Measurements from ENCODE around the gene SCARF2.

Gene SCARF2

DNA sequence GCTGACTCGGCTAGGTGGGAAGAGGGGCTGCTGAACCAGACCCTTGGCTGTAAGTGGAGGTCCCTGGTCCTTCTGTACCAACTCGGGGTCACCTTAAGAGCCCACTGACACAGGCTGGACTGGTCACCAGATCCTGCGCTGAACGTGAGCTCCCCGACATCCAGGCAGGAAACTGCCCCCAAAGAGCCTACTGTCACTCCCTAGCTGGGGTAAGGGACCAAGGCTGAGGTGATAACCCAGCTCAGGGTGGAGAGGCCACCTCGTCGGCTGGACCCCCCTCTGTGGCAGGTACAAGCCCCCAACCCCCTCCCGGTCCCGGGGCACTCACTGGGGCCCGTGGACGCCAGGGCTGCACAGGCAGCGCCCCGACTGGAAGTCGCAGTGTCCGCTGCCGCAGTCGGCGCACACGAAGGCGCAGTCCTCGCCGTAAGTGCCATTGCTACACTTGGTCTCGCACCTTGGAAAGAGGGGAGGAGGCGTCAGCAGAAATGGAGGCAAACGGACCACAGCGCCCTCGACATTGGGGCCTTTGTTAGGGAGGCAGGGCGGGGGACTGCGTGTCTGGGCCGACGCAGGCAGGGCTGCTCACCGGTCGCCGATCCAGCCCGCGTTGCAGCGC lies 7.4 kb downstream of the SCARF2 start:
- Histone ChIP-seq H3K27ac (replicated peaks) (no peak overlapping the region), H3K27me3 (ENCODE audit: insufficient read depth, poor library complexity, severe bottlenecking) (peaks cover 64% of the 10 kb centered on the region), H3K4me3 (replicated peaks; ENCODE audit: insufficient read depth, low read length) (peak overlapping the region; percentile 27)
- no peak for DNase-seq (ENCODE audit: low read depth in 1 of 2, low spot score in 1 of 2)
- TF ChIP-seq POLR2AphosphoS5 (IDR thresholded peaks at IDR 0.05; ENCODE audit: low read depth) (no peak), SPI1 (IDR thresholded peaks at IDR 0.05; ENCODE audit: borderline replicate concordance, low read depth) (no peak), GABPA (IDR thresholded peaks at IDR 0.05; ENCODE audit: low read depth) (no peak)
- TF ChIP-seq, protein P1, sequence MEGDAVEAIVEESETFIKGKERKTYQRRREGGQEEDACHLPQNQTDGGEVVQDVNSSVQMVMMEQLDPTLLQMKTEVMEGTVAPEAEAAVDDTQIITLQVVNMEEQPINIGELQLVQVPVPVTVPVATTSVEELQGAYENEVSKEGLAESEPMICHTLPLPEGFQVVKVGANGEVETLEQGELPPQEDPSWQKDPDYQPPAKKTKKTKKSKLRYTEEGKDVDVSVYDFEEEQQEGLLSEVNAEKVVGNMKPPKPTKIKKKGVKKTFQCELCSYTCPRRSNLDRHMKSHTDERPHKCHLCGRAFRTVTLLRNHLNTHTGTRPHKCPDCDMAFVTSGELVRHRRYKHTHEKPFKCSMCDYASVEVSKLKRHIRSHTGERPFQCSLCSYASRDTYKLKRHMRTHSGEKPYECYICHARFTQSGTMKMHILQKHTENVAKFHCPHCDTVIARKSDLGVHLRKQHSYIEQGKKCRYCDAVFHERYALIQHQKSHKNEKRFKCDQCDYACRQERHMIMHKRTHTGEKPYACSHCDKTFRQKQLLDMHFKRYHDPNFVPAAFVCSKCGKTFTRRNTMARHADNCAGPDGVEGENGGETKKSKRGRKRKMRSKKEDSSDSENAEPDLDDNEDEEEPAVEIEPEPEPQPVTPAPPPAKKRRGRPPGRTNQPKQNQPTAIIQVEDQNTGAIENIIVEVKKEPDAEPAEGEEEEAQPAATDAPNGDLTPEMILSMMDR (IDR thresholded peaks at IDR 0.05; ENCODE audit: insufficient read depth, low read length) = no peak
- TF ChIP-seq, protein P2, sequence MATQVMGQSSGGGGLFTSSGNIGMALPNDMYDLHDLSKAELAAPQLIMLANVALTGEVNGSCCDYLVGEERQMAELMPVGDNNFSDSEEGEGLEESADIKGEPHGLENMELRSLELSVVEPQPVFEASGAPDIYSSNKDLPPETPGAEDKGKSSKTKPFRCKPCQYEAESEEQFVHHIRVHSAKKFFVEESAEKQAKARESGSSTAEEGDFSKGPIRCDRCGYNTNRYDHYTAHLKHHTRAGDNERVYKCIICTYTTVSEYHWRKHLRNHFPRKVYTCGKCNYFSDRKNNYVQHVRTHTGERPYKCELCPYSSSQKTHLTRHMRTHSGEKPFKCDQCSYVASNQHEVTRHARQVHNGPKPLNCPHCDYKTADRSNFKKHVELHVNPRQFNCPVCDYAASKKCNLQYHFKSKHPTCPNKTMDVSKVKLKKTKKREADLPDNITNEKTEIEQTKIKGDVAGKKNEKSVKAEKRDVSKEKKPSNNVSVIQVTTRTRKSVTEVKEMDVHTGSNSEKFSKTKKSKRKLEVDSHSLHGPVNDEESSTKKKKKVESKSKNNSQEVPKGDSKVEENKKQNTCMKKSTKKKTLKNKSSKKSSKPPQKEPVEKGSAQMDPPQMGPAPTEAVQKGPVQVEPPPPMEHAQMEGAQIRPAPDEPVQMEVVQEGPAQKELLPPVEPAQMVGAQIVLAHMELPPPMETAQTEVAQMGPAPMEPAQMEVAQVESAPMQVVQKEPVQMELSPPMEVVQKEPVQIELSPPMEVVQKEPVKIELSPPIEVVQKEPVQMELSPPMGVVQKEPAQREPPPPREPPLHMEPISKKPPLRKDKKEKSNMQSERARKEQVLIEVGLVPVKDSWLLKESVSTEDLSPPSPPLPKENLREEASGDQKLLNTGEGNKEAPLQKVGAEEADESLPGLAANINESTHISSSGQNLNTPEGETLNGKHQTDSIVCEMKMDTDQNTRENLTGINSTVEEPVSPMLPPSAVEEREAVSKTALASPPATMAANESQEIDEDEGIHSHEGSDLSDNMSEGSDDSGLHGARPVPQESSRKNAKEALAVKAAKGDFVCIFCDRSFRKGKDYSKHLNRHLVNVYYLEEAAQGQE (IDR thresholded peaks at IDR 0.05; ENCODE audit: insufficient replicate concordance, low read depth) = no peak

DNA sequence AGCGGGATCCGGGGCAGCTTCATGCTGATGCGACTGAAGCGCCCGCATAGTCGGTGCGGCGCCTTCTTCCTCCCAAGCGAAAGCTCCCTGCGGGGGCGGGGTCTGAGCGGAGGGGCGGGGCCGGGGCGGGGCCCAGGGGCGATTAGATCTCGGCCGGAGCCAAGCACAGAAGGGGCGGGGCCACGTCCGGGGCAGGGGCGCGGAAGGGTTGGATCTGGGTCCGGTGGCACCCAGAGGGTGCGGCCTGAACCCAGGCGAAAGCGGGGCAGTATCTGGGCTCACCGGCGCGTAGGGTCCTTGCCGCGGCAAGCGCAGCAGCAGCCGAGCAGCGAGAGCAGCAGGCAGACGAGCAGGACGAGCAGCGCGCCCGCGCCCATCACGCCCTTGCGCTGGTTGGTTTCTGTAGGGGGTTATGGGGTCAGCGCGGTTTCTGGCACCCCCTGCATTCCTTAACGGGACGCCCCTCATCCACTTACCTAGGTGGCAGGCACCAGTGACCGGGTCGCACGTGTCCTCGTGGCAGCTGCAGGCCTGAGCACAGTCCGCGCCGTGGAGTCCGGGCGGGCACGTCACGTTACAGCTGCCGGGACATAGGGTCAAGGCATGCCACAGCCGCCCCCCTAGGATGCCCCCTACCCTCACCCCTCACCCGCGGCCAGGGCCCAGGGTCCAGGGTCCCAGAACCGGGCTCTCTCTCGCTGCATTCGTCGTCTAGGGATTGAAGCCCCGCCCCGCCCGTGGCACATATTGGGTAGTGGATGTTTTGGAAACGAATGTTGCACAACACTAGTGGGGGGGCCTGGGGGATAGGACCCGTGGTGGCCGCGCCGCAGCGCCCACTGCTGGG lies 8.1 kb downstream of the SCARF2 start:
- H3K27ac ChIP-seq (replicated peaks) = no peak overlapping the region
- TF ChIP-seq POLR2AphosphoS5 (IDR thresholded peaks at IDR 0.05; ENCODE audit: low read depth) = no peak
- TF ChIP-seq, protein P1 (IDR thresholded peaks at IDR 0.05; ENCODE audit: insufficient read depth, low read length) = no peak
- no peak for TF ChIP-seq GABPA (IDR thresholded peaks at IDR 0.05; ENCODE audit: low read depth)
- TF ChIP-seq, protein P2 (IDR thresholded peaks at IDR 0.05; ENCODE audit: insufficient replicate concordance, low read depth) = no peak
- no peak for TF ChIP-seq SPI1 (IDR thresholded peaks at IDR 0.05; ENCODE audit: borderline replicate concordance, low read depth)
- peak overlapping the region; percentile 59 for H3K4me3 ChIP-seq (replicated peaks; ENCODE audit: insufficient read depth, low read length)
- peaks cover 64% of the 10 kb centered on the region for H3K27me3 ChIP-seq (ENCODE audit: insufficient read depth, poor library complexity, severe bottlenecking)
- peak; percentile 62 to 64 for DNase-seq (ENCODE audit: low read depth in 1 of 2, low spot score in 1 of 2)

DNA sequence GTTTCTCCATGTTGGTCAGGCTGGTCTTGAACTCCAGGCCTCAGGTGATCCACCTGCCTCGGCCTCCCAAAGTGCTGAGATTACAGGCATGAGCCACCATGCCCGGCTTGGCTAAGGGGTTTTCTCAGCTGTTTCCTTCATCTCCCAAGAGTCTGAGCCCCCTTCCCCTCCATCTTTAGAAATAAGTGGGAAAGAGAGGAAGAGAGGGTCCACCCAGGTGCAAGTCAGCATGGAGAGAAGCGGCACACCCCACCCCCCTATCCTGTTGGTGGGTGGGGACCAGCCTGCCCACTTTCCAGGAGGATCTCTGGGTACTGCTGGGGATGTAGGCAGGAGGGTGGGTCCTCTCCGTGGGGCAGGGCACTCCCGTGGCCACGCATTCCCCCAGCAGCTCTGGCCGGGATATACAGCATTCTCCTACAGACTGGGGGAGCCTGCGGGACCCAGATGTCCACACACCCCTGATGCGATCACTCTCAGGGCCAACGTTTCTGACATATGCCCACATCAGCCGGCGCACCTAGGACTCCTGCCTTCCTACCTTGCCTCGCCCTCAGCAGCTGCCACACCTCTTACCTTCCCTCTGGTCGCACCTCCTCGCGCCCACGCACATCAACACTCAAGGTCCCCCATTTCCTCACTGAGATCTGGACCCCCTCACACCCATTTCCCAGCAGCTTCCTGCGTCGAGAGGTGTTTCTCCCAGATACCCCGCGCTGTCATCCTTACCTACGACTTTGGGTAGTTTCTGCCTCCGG lies 8.9 kb downstream of the SCARF2 start:
- Histone ChIP-seq H3K27me3 (ENCODE audit: insufficient read depth, poor library complexity, severe bottlenecking) (peaks cover 60% of the 10 kb centered on the region), H3K27ac (replicated peaks) (no peak overlapping the region), H3K4me3 (replicated peaks; ENCODE audit: insufficient read depth, low read length) (peak overlapping the region; percentile 59)
- DNase-seq (ENCODE audit: low read depth in 1 of 2, low spot score in 1 of 2) = no peak
- TF ChIP-seq, protein P1 (IDR thresholded peaks at IDR 0.05; ENCODE audit: insufficient read depth, low read length) = no peak
- TF ChIP-seq, protein P2 (IDR thresholded peaks at IDR 0.05; ENCODE audit: insufficient replicate concordance, low read depth) = no peak
- TF ChIP-seq GABPA (IDR thresholded peaks at IDR 0.05; ENCODE audit: low read depth) = no peak
- TF ChIP-seq POLR2AphosphoS5 (IDR thresholded peaks at IDR 0.05; ENCODE audit: low read depth) = no peak
- TF ChIP-seq SPI1 (IDR thresholded peaks at IDR 0.05; ENCODE audit: borderline replicate concordance, low read depth) = no peak
